ENCODE data around the gene PNPLA2.
A peak's percentile ranks its signal among the peaks of the same experiment; 100 is the strongest.

PNPLA2 gene

DNA sequence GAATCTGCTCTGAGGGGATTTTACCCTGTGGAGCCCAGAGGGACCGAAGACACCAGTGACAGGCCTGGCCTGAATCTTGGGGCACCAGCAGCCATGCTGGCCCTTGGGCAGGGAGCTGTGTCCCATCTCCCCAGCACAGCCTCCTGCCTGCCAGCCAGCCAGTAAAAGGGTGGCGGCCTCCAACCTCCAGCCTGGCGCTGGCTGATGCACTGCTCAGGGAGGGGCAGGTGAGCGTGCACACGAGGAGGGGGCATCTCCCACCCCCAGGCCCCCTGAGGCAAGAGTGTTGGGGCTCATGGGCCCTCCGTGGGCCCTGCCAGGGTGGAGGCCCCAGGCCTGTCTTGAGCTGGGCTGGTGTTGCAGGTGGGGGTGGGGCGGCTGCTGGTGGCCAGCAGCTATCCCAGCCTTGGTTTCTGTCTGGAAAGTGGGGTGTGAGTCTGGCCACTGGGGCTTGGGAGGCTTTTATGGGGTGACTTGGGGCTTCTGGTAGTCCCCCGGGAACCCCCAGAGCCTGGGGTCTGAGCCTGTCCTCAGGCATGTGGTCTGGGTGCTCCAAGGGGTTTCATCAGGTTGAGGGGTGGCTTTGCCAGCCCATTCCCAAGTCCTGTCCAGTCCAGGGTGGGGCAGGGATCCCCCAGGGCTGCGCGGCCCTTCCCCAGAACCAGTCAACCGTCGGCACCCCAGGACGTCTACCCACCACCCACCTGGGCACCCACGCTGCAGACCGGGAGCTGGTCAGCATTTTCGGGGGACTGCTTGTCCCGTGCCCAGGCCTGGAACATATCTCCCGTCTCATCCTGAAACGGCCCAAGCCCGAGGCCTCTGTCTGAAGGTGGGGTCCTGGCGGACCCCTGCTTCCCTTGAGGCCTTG, 41.8 kb downstream of the PNPLA2 start:
- no peak overlapping the region for H3K4me3 ChIP-seq
- H3K27ac ChIP-seq: peak overlapping the region in 1 of 2 donors; percentile 9
- intact Hi-C loops (cut with DNase I; ENCODE audit: low total_unique reads): no loop called here
- H3K9me3 ChIP-seq: no peaks in the 10 kb centered on the region
- H3K27me3 ChIP-seq: no peaks in the 10 kb centered on the region
- no peak for DNase-seq
- peaks cover 0 to 37% (median 10%) of the 10 kb centered on the region in 4 donors for H3K4me1 ChIP-seq
- peaks cover 0 to 39% (median 24%) of the 10 kb centered on the region in 3 donors for H3K36me3 ChIP-seq
- TF ChIP-seq, protein P1, sequence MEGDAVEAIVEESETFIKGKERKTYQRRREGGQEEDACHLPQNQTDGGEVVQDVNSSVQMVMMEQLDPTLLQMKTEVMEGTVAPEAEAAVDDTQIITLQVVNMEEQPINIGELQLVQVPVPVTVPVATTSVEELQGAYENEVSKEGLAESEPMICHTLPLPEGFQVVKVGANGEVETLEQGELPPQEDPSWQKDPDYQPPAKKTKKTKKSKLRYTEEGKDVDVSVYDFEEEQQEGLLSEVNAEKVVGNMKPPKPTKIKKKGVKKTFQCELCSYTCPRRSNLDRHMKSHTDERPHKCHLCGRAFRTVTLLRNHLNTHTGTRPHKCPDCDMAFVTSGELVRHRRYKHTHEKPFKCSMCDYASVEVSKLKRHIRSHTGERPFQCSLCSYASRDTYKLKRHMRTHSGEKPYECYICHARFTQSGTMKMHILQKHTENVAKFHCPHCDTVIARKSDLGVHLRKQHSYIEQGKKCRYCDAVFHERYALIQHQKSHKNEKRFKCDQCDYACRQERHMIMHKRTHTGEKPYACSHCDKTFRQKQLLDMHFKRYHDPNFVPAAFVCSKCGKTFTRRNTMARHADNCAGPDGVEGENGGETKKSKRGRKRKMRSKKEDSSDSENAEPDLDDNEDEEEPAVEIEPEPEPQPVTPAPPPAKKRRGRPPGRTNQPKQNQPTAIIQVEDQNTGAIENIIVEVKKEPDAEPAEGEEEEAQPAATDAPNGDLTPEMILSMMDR (IDR thresholded peaks at IDR 0.05): no peak

DNA sequence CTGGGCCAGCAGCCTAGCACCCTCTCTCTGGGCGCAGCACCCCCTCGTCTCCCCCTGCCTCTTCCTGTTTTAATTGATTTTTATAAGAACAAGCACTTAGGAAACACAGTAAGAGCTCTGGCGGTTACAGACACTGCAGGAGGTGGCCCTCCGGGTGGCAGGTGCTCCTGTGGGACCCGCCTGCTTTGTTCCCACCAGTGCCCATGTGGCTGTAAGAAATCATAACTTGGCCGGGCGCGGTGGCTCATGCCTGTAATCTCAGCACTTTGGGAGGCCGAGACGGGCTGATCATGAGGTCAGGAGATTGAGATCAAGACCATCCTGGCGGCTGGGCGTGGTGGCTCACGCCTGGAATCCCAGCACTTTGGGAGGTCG, 42.4 kb downstream of the PNPLA2 start:
- H3K27ac ChIP-seq: no peak overlapping the region
- H3K27me3 ChIP-seq: no peaks in the 10 kb centered on the region
- DNase-seq: no peak
- intact Hi-C loops (cut with DNase I; ENCODE audit: low total_unique reads): no loop called here
- TF ChIP-seq, protein P1 (IDR thresholded peaks at IDR 0.05): no peak
- peaks cover 0 to 34% (median 10%) of the 10 kb centered on the region in 4 donors for H3K4me1 ChIP-seq
- H3K36me3 ChIP-seq: peaks cover 0 to 39% (median 30%) of the 10 kb centered on the region in 3 donors
- H3K9me3 ChIP-seq: no peaks in the 10 kb centered on the region
- no peak overlapping the region for H3K4me3 ChIP-seq

DNA sequence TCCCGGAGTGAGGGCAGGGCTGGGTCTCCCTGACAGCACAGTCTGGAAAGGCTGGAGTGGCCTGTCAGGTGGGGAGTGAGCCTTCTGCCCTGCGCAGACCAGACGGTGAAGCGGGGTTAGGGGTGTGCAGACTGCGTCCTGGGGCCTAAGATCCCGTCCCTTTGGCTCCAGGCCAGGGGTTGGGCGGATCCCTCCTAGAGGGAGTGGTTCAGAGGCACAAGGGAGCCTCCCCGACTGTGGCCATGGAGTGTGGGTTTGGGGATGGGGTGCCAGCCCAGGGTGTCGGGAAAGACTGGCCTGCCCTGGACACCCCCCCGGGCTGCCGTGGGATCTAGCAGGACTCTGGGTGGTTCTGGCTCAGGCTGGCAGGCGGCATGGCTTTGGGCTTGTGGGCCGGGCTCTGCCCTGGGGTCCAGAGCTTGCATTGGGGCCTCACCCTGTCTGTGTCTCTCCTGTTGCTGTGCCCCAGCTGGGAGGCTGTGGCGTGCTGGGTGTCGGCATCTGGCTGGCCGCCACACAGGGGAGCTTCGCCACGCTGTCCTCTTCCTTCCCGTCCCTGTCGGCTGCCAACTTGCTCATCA, 43.5 kb downstream of the PNPLA2 start:
- Histone ChIP-seq H3K4me3 (no peak overlapping the region), H3K36me3 (peaks cover 0 to 48% (median 40%) of the 10 kb centered on the region in 3 donors), H3K4me1 (peaks cover 0 to 32% (median 10%) of the 10 kb centered on the region in 4 donors), H3K9me3 (no peaks in the 10 kb centered on the region), H3K27ac (no peak overlapping the region), H3K27me3 (no peaks in the 10 kb centered on the region)
- DNase-seq: no peak
- TF ChIP-seq, protein P1 (IDR thresholded peaks at IDR 0.05): no peak
- intact Hi-C loops (cut with DNase I; ENCODE audit: low total_unique reads): no loop called here

DNA sequence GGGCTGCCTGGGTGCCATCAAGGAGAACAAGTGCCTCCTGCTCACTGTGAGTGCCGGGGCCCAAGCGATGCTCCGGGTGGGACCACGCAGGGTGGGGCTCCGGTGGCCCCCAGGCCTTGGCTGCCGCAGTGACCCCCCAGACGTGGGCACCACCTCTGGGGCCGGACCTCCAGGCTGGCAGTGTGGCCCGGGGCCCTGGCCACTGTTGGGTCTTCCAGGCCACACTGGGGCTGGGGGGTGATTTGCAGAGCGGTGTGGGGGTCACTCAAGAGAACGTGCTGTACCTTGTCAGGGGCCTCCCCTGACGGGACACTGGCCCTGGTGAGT, 43.9 kb downstream of the PNPLA2 start:
- DNase-seq: no peak
- peaks cover 0 to 32% (median 10%) of the 10 kb centered on the region in 4 donors for H3K4me1 ChIP-seq
- H3K27me3 ChIP-seq: no peaks in the 10 kb centered on the region
- TF ChIP-seq, protein P1 (IDR thresholded peaks at IDR 0.05): no peak
- intact Hi-C loops (cut with DNase I; ENCODE audit: low total_unique reads): no loop called here
- H3K9me3 ChIP-seq: no peaks in the 10 kb centered on the region
- H3K27ac ChIP-seq: no peak overlapping the region
- H3K4me3 ChIP-seq: no peak overlapping the region
- peaks cover 0 to 53% (median 40%) of the 10 kb centered on the region in 3 donors for H3K36me3 ChIP-seq

DNA sequence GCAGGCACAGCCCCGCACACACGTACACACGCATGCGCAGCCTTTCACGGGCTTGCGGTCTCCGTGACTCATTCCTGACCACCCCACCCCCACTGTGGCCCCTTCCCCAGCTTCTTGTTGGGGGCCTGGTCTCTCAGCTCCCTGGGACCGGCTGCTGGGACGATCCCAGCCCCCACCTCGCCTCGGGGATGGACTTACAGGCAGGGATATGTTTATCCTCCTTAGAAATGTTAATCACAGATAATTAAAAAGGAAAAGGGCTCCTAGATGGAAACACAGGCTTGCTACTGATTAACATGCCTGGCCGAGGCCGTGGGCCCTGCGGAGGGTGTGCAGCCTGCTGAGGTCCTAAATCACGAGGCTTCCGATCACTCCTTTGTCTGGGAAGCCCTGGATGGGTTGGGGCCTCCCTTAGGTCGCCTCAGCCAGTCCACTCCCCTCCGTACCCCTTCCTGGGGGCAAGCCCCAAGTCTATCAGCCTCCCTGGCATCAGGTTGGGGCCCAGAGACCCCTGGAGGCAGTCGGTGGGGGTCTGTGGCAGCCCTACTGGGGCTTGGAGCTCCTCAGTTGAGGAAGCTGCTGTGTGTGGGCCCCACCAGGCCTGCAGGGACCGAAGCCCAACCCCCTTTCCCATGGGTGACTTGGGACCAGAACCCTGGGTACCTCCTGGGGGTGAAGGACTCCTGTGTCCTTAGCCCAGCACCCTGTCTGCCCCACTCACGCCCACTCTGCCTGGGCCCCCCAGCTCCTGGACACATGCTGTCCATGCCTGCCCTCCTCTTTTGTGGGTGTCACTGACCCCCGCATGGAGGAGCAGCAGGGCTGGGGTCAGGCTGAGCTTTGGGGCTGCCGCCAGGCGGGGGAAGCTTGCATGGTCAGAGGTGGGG, 44.6 kb downstream of the PNPLA2 start:
- TF ChIP-seq, protein P1 (IDR thresholded peaks at IDR 0.05): no peak
- peaks cover 0 to 59% (median 40%) of the 10 kb centered on the region in 3 donors for H3K36me3 ChIP-seq
- peaks cover 0 to 32% (median 10%) of the 10 kb centered on the region in 4 donors for H3K4me1 ChIP-seq
- H3K27ac ChIP-seq: no peak overlapping the region
- H3K9me3 ChIP-seq: no peaks in the 10 kb centered on the region
- H3K4me3 ChIP-seq: no peak overlapping the region
- intact Hi-C loops (cut with DNase I; ENCODE audit: low total_unique reads): no loop called here
- no peak for DNase-seq
- no peaks in the 10 kb centered on the region for H3K27me3 ChIP-seq

All from tibial artery (tissue), 4 donors.